H1 (cell line): ENCODE results near the gene AKT1. TPM values are rescaled to one million over a fixed set of nuclear protein-coding genes. Genes with fewer than 3 reads are reported as not detected.

Source experiments
- CTCF ChIA-PET: fragments of 300-600 bp; sonication (Branson Sonifier 250); formaldehyde crosslinking; loops from one replicate; lab custom pipeline; 2021; ENCODE audit not compliant: partially characterized antibody; lab: Charles Lee
- POLR2A ChIA-PET: fragments of 300-600 bp; sonication (Branson Sonifier 250); formaldehyde crosslinking; loops from one replicate; lab custom pipeline; 2021; ENCODE audit warnings: inconsistent platforms; ENCODE audit not compliant: partially characterized antibody; lab: Charles Lee
- DNase-seq, 2 experiments: peaks; one replicate each; pipeline versions ENCODE4 v3.0.0 to v3.0.0-alpha.2; 2010 to 2022; ENCODE audit warnings: low spot score in 2 of 2, low read depth in 1 of 2, mixed read lengths in 1 of 2
- FAIRE-seq: peaks from 2 replicates; lab custom pipeline; 2011; peaks lifted over from hg19 to GRCh38; lab: Jason Lieb, UNC
- H2AFZ ChIP-seq: 2 replicates; pipeline ENCODE4 v1.8.1; 2012; ENCODE audit warnings: low read length, inconsistent platforms
- H2AK5ac ChIP-seq: 2 replicates; pipeline ENCODE4 v1.6.1; 2013; ENCODE audit warnings: low read depth, low read length
- H2BK120ac ChIP-seq: replicated peaks from 2 replicates; pipeline ENCODE3; 2013; ENCODE audit warnings: low read depth, low read length, inconsistent platforms
- H2BK12ac ChIP-seq: 2 replicates; pipeline ENCODE4 v1.6.1; 2013; ENCODE audit warnings: low read depth, low read length
- H2BK15ac ChIP-seq: 2 replicates; pipeline ENCODE4 v1.6.1; 2013; ENCODE audit warnings: low read length
- H2BK20ac ChIP-seq: 2 replicates; pipeline ENCODE4 v1.6.1; 2013; ENCODE audit warnings: low read length
- H2BK5ac ChIP-seq: 2 replicates; pipeline ENCODE4 v1.6.1; 2013; ENCODE audit warnings: low read depth, low read length
- H3K14ac ChIP-seq: 2 replicates; pipeline ENCODE4 v1.6.1; 2013; ENCODE audit warnings: inconsistent platforms; ENCODE audit not compliant: insufficient read length
- H3K18ac ChIP-seq: 2 replicates; pipeline ENCODE4 v1.6.1; 2013; ENCODE audit warnings: low read length; ENCODE audit errors: extremely low read depth
- H3K23ac ChIP-seq: 2 replicates; pipeline ENCODE4 v1.6.1; 2013; ENCODE audit warnings: inconsistent platforms; ENCODE audit not compliant: insufficient read length
- H3K23me2 ChIP-seq: 2 replicates; pipeline ENCODE4 v1.6.1; 2013; ENCODE audit warnings: low read depth, low read length
- H3K27ac ChIP-seq: 2 replicates; pipeline ENCODE4 v1.6.1; 2011; ENCODE audit warnings: low read depth, low read length, inconsistent platforms
- H3K27me3 ChIP-seq, 4 experiments: replicated peaks in 1 of 4; 1 replicate in 1 of 4; 2 replicates in 3 of 4; pipeline versions ENCODE4 v1.6.1 to v1.8.1; 2011 to 2013; ENCODE audit warnings: low read length in 3 of 4, mild to moderate bottlenecking in 3 of 4, inconsistent platforms in 2 of 4, mixed read lengths in 2 of 4, moderate library complexity in 1 of 4; ENCODE audit not compliant: control insufficient read depth in 3 of 4, insufficient read depth in 3 of 4; ENCODE audit errors: extremely low read depth in 1 of 4
- H3K36me3 ChIP-seq, 4 experiments: 2 replicates each; pipeline versions ENCODE4 v1.6.1 to v1.8.1; 2011 to 2013; ENCODE audit warnings: mild to moderate bottlenecking in 4 of 4, low read length in 3 of 4, moderate library complexity in 2 of 4, control low read depth in 1 of 4, inconsistent platforms in 1 of 4; ENCODE audit not compliant: insufficient read depth in 4 of 4, control insufficient read depth in 2 of 4
- H3K4ac ChIP-seq: replicated peaks from 2 replicates; pipeline ENCODE3; 2013; ENCODE audit warnings: low read length, low read depth, mixed read lengths, inconsistent platforms; ENCODE audit not compliant: insufficient read length
- H3K4me1 ChIP-seq, 4 experiments: replicated peaks in 1 of 4; 1 replicate in 1 of 4; 2 replicates in 3 of 4; pipeline versions ENCODE4 v1.6.1 to v1.8.1; 2011 to 2013; ENCODE audit warnings: low read length in 3 of 4, inconsistent platforms in 2 of 4, mixed read lengths in 1 of 4; ENCODE audit not compliant: insufficient read depth in 4 of 4, control insufficient read depth in 3 of 4
- H3K4me2 ChIP-seq, 2 experiments: 2 replicates each; pipeline versions ENCODE4 v1.6.1 to v1.8.1; 2011 to 2013; ENCODE audit warnings: low read depth in 2 of 2, low read length in 2 of 2, control low read depth in 1 of 2, inconsistent platforms in 1 of 2, mild to moderate bottlenecking in 1 of 2; ENCODE audit not compliant: insufficient read depth in 1 of 2
- H3K4me3 ChIP-seq, 4 experiments: fragments of 200-600, 300-600 bp in 1 of 4; sonication (generic), shearing (Covaris generic), sonication (Bioruptor Twin) in 1 of 4; 2 replicates each; pipeline versions ENCODE4 v1.5.1 to v1.8.1; 2011 to 2016; ENCODE audit warnings: low read length in 4 of 4, low read depth in 3 of 4, control low read depth in 2 of 4, inconsistent platforms in 2 of 4, mild to moderate bottlenecking in 2 of 4, mixed read lengths in 1 of 4, moderate library complexity in 1 of 4; ENCODE audit not compliant: insufficient read depth in 2 of 4; ENCODE audit errors: extremely low read depth in 1 of 4
- H3K56ac ChIP-seq: replicated peaks from 2 replicates; pipeline ENCODE3; 2013; ENCODE audit warnings: low read depth, mild to moderate bottlenecking, mixed read lengths, low read length, inconsistent platforms; ENCODE audit not compliant: insufficient read length
- H3K79me1 ChIP-seq: 2 replicates; pipeline ENCODE4 v1.6.1; 2013; ENCODE audit warnings: low read depth, low read length, control low read depth
- H3K79me2 ChIP-seq, 2 experiments: 2 replicates each; pipeline versions ENCODE4 v1.6.1 to v1.8.1; 2012 to 2013; ENCODE audit warnings: low read length in 2 of 2, mild to moderate bottlenecking in 2 of 2, inconsistent platforms in 1 of 2; ENCODE audit not compliant: insufficient read depth in 2 of 2, control insufficient read depth in 1 of 2
- H3K9ac ChIP-seq, 4 experiments: replicated peaks in 1 of 4; 1 replicate in 1 of 4; 2 replicates in 3 of 4; pipeline versions ENCODE4 v1.6.1 to v1.8.1; 2011 to 2013; ENCODE audit warnings: low read depth in 3 of 4, low read length in 3 of 4, control low read depth in 2 of 4, mild to moderate bottlenecking in 2 of 4, moderate library complexity in 2 of 4, inconsistent platforms in 1 of 4; ENCODE audit errors: extremely low read depth in 1 of 4
- H3K9me3 ChIP-seq, 2 experiments: 2 replicates each; pipeline versions ENCODE4 v1.6.1 to v1.8.1; 2012 to 2013; ENCODE audit warnings: mild to moderate bottlenecking in 2 of 2, moderate library complexity in 2 of 2, control low read depth in 1 of 2, inconsistent platforms in 1 of 2, low read depth in 1 of 2, low read length in 1 of 2, mixed read lengths in 1 of 2; ENCODE audit not compliant: insufficient read depth in 2 of 2
- H4K20me1 ChIP-seq, 2 experiments: replicated peaks in 1 of 2; 2 replicates each; pipeline versions ENCODE3 to v1.8.1; 2011 to 2013; ENCODE audit warnings: inconsistent platforms in 2 of 2, low read length in 2 of 2, mild to moderate bottlenecking in 1 of 2; ENCODE audit not compliant: insufficient read depth in 2 of 2, control insufficient read depth in 1 of 2
- H4K5ac ChIP-seq: 2 replicates; pipeline ENCODE4 v1.6.1; 2013; ENCODE audit warnings: low read length, low read depth, mixed read lengths, inconsistent platforms; ENCODE audit not compliant: insufficient read length
- H4K8ac ChIP-seq: 2 replicates; pipeline ENCODE4 v1.8.0; 2013; ENCODE audit warnings: mild to moderate bottlenecking, moderate library complexity, low read length, inconsistent platforms; ENCODE audit not compliant: insufficient read depth; ENCODE audit errors: extremely low read depth
- H4K91ac ChIP-seq: replicated peaks from 2 replicates; pipeline ENCODE3; 2013; ENCODE audit warnings: low read length, mixed read lengths, inconsistent platforms; ENCODE audit not compliant: insufficient read length
- EP300 ChIP-seq, 2 experiments: IDR thresholded peaks; 1 replicate in 1 of 2; 2 replicates in 1 of 2; pipeline ENCODE4 v1.6.1; 2011 to 2012; ENCODE audit warnings: low read depth in 2 of 2, low read length in 2 of 2, mild to moderate bottlenecking in 2 of 2, borderline replicate concordance in 1 of 2, inconsistent platforms in 1 of 2, moderate library complexity in 1 of 2
- GTF2F1 ChIP-seq: IDR thresholded peaks from 2 replicates; pipeline ENCODE4 v1.6.1; 2012; ENCODE audit warnings: low read depth, low read length, improper control_type of control experiment, borderline replicate concordance
- RNF2 ChIP-seq: fragments of 200-900, 300-1000 bp; sonication (generic); IDR thresholded peaks from 2 replicates; pipeline ENCODE4 v1.7.1; 2016; ENCODE audit warnings: borderline replicate concordance, low read depth, mild to moderate bottlenecking, antibody characterized with exemption, low read length; ENCODE audit not compliant: poor library complexity, severe bottlenecking; ENCODE audit errors: missing control alignments
- SP2 ChIP-seq: IDR thresholded peaks from 2 replicates; pipeline ENCODE4 v1.6.1; 2012; ENCODE audit warnings: mild to moderate bottlenecking, low read length, inconsistent platforms
- SRF ChIP-seq: IDR thresholded peaks from 2 replicates; pipeline ENCODE4 v1.6.1; 2011; ENCODE audit warnings: mild to moderate bottlenecking, low read depth, low read length, moderate library complexity
- WGBS, 2 experiments: shearing (Covaris generic) in 1 of 2; methylation state at CpG; one replicate each; pipeline versions ENCODE4 v1.1.6 to v1.1.7; 2013 to 2015; ENCODE audit warnings: low lambda C conversion rate in 2 of 2, mixed read lengths in 2 of 2, inconsistent platforms in 1 of 2, low coverage in 1 of 2, missing lambda C conversion rate in 1 of 2; ENCODE audit not compliant: insufficient replicate concordance in 2 of 2, insufficient coverage in 1 of 2, insufficient read length in 1 of 2; ENCODE audit errors: extremely low coverage in 1 of 2, missing lambda C conversion rate in 1 of 2; 5-methylcytosine and 5-hydroxymethylcytosine counted together
- polyA plus RNA-seq, 7 experiments: library from polyadenylated mRNA; depleted of rRNA in 3 of 7; stranded (reverse) in 5 of 7; unstranded in 2 of 7; fragments of >200 nt in 5 of 7; fragments of 200-250 nt in 2 of 7; gene quantifications; 1 replicate in 5 of 7; 2 replicates in 1 of 7; 4 replicates in 1 of 7; pipeline versions ENCODE4 v1.2.1 to v1.2.3, GENCODE V29; 2011 to 2013; ENCODE audit warnings: missing spikeins in 2 of 7, mixed read lengths in 2 of 7
- total RNA-seq: library from RNA; stranded (reverse); fragmentation: NEBNext Ultra II Directional; extraction: Animal tissue kit (Norgen Biotek cat#: 25700); gene quantifications from 2 replicates; pipeline ENCODE4 v1.2.1, GENCODE V29; 2021
- TF ChIP-seq, protein P1 (sequence below): IDR thresholded peaks from 2 replicates; pipeline ENCODE4 v1.6.1; 2012; ENCODE audit warnings: inconsistent platforms

The AKT1 gene
- total and polyA plus RNA-seq, 2 of the 8 experiments (the other 6 are each of a cell fraction or from before 2014, with no cell fraction given) = 68.1 to 71.5 TPM

DNA sequence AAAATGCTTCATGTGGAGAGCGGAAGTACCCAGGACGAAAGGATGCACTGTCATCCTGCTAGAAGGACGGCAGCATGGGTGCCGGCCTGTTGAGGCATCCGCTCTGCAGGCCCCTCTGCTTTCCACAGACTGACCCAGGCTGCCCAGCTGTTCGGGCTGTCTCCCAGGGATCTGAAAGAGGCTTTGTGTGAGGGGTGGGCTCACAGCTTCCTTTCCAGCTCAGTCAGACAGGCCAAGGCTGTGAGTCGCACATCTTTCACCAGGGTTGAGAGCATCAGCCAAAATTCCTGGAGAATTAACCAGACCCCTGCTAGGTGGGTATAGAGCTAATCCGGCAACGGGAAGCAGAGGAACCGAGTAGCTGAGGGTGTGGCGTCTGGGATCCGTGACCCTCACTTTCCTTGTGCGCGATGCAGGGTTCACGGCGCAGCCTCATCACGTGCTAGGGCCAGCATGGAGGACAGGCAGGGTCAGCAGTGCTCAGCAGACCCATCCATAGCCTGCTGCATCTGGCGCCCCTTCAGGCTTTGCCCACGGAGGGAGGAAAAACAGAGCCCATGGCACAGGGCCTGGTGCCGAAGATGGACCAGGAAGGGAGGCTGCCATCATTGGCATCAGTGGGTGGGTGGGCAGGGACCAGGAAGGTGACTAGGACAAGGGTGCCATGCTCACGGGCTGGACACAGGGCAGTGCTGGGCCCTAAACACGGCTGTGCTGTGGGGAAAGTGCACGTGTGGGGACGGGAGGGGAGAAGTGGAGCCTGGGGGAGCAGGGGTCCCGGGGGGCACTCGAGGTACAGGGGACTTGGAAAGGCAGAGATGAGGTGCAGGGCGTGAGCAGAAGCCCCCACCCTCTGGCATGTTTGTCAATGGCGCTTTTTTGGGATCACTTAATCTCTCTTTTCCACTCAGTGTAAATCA is 51.8 kb downstream of the AKT1 start:
- POLR2A ChIA-PET = interaction anchor here (0.7 to 1.1 kb wide), 2 partner anchors 10 to 13 kb away, joined by 3 read pairs; no protein-coding TSS in a partner anchor
- Histone ChIP-seq H3K36me3 (peaks cover 0 to 4% (median 0%) of the 10 kb centered on the region in 4 experiments; a peak in 1 of 8 replicates), H3K9me3 (no peaks in the 10 kb centered on the region), H3K79me1 (no peaks in the 10 kb centered on the region), H4K5ac (no peak overlapping the region), H3K23ac (no peak overlapping the region), H3K27ac (no peak overlapping the region), H2BK5ac (no peak overlapping the region), H3K4ac (no peak overlapping the region), H3K56ac (no peak overlapping the region), H2BK15ac (no peak overlapping the region), H2BK20ac (no peak overlapping the region), H3K4me3 (no peak overlapping the region), H2AK5ac (no peak overlapping the region), H2BK120ac (no peak overlapping the region), H3K4me1 (no peaks in the 10 kb centered on the region), H2AFZ (no peak overlapping the region), H4K20me1 (peaks cover 0 to 6% of the 10 kb centered on the region in 2 experiments), H3K14ac (no peak overlapping the region), H2BK12ac (no peak overlapping the region), H4K8ac (no peak overlapping the region), H3K23me2 (no peaks in the 10 kb centered on the region), H3K9ac (no peak overlapping the region), H3K27me3 (peaks cover 0 to 2% (median 0%) of the 10 kb centered on the region in 4 experiments; a peak in 1 of 7 replicates), H4K91ac (no peak overlapping the region), H3K79me2 (no peaks in the 10 kb centered on the region), H3K4me2 (no peak overlapping the region), H3K18ac (no peak overlapping the region)
- 90% methylated on average over 23 of the region's 28 CpGs; no CpG with 5 or more reads in 1 of the 2 experiments for WGBS, 2 experiments
- CTCF ChIA-PET = interaction anchor here (4.3 kb wide), 1 partner anchor 11 kb away, joined by 18 read pairs; no protein-coding TSS in a partner anchor
- FAIRE-seq (no peak), DNase-seq (no peak)
- TF ChIP-seq EP300 (IDR thresholded peaks at IDR 0.05; ENCODE audit: borderline replicate concordance in 1 of 2, low read depth in 2 of 2, low read length in 2 of 2) = no peak
- no peak for TF ChIP-seq SP2
- TF ChIP-seq, protein P1, sequence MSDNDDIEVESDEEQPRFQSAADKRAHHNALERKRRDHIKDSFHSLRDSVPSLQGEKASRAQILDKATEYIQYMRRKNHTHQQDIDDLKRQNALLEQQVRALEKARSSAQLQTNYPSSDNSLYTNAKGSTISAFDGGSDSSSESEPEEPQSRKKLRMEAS = no peak
- no peak for TF ChIP-seq SRF
- TF ChIP-seq GTF2F1 = no peak
- no peak for TF ChIP-seq RNF2
